Activated CD4-positive, alpha-beta T cell treated with anti-CD3 and anti-CD28 coated beads, Interleukin-2, amount 50 U/mL, for 4 hours (primary cell): Measurements from ENCODE around the gene MGAT1.

ENCODE experiments used
- DNase-seq, 2 experiments: peaks; one replicate each; pipeline ENCODE4 v3.0.0-alpha.2; 2020

The MGAT1 gene

GRCh38 chr5:180823940-180824629 lies 21.5 kb upstream of the MGAT1 start:
- DNase-seq: no peak

GRCh38 chr5:180823346-180823745 lies 20.7 kb upstream of the MGAT1 start:
- DNase-seq: no peak

GRCh38 chr5:180821538-180821937 lies 18.9 kb upstream of the MGAT1 start:
- DNase-seq: no peak

- no peak for DNase-seq
Measured at GRCh38 chr5:180820788-180821321, 18.2 kb upstream of the MGAT1 start.

GRCh38 chr5:180818677-180819341 lies 16.2 kb upstream of the MGAT1 start:
- DNase-seq: no peak

- DNase-seq: no peak
Measured at GRCh38 chr5:180817893-180818674, 15.5 kb upstream of the MGAT1 start.

GRCh38 chr5:180816608-180817534 lies 14.3 kb upstream of the MGAT1 start:
- no peak for DNase-seq

- DNase-seq: no peak
Measured at GRCh38 chr5:180815293-180815917, 12.8 kb upstream of the MGAT1 start.

GRCh38 chr5:180813420-180813819 lies 10.8 kb upstream of the MGAT1 start:
- no peak for DNase-seq

- no peak for DNase-seq
Measured at GRCh38 chr5:180811623-180812124, 9.1 kb upstream of the MGAT1 start.

GRCh38 chr5:180810959-180811622 lies 8.5 kb upstream of the MGAT1 start:
- DNase-seq: no peak

GRCh38 chr5:180810210-180810958 lies 7.8 kb upstream of the MGAT1 start:
- peak; percentile 91 to 92 for DNase-seq

GRCh38 chr5:180809403-180810209 lies 7.0 kb upstream of the MGAT1 start:
- peak; percentile 75 to 92 for DNase-seq

GRCh38 chr5:180808461-180809000 lies 5.9 kb upstream of the MGAT1 start:
- DNase-seq: no peak

GRCh38 chr5:180807654-180808414 lies 5.2 kb upstream of the MGAT1 start:
- DNase-seq: no peak

GRCh38 chr5:180807046-180807445 lies 4.4 kb upstream of the MGAT1 start:
- no peak for DNase-seq

GRCh38 chr5:180806351-180807011 lies 3.9 kb upstream of the MGAT1 start:
- no peak for DNase-seq

- DNase-seq: no peak
Measured at GRCh38 chr5:180804129-180804618, 1.6 kb upstream of the MGAT1 start.
